GM19438 (cell line): ENCODE results near the gene SSX4.
"Not testable (repeated sequence)": the region's sequence is repeated elsewhere in the genome, so short reads cannot be mapped to it uniquely, and the experiment has no call there.

Experiments
- ATAC-seq: cut with Tn5 transposase; IDR thresholded peaks from one replicate; pipeline ENCODE4 v1.9.1; 2021; ENCODE audit warnings: low read depth; ENCODE audit not compliant: unreplicated experiment

Gene SSX4

GRCh38 chrX:48383239-48383638 lies at the start of gene SSX4:
Gene SSX4 (plus strand): TSS chrX:48383539. CDS start chrX:48384054, 515 bp downstream.
- ATAC-seq = not testable (repeated sequence)

GRCh38 chrX:48346059-48346458 lies 37.3 kb upstream of the SSX4 start:
- ATAC-seq = not testable (repeated sequence)

DNA sequence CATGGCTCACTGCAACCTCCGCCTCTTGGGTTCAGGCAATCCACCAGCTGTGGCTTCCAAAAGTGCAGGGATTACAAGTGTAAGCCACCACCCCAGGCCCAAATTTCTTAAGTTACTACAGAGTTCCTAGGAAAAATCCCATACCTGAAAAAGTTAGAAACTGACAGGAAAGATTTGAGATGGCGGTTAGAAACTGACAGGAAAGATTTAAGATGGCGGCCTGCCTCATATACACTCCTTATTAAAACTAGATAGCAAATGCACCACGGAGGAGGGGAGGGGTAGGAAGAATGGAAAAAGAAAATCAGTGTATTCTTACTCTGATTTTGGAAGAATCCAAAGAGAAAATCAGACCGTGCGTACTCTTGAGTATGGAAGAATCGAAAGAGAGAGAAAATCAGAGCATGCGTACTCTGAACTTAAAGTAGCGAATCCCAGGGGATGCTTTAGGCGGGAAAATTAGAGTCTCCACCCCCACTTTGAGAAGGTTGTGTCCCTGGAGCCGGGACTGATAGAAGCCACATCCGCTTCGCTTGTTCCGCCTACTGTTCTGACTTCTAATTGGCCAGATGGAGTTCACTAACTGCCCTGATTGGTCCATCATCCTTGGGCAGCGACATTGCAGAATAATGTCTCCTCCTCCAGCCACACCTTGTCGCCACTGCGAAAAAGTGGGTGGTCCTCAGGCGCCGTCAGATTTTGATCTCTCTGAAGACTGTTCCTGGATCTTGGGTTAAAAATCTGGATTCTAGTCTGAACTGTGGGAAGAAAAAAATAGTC lies 26.8 kb upstream of the SSX4 start, which contains the start of gene SSX3:
Gene SSX3, minus strand, starts transcription at position 389 of the 780 bp plus-strand sequence. CDS start 1,454 bp downstream, outside the sequence.
- ATAC-seq = not testable (repeated sequence)

DNA sequence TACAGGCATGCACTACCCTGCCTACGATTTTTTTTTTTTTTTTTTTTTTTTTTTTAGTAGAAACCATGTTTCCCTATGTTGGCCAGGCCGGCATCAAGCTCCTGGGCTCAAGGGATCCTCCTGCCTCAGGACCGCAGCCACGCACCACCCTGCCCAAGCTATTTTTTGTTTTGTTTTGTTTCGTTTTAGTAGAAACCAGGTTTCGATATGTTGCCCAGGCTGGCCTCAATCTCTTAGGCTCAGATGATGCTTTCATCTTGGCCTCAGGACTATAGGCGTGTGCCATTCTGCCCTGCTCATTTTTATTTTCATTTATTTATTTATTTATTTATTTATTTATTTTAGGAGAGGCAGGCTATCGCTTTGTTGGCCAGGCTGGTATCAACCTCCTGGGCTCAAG lies 25.7 kb upstream of the SSX4 start:
- no peak for ATAC-seq

- ATAC-seq = not testable (repeated sequence)
Observed at GRCh38 chrX:48359281-48359680, 24.1 kb upstream of the SSX4 start.

- ATAC-seq = not testable (repeated sequence)
Observed at GRCh38 chrX:48367717-48368408, 15.5 kb upstream of the SSX4 start.

DNA sequence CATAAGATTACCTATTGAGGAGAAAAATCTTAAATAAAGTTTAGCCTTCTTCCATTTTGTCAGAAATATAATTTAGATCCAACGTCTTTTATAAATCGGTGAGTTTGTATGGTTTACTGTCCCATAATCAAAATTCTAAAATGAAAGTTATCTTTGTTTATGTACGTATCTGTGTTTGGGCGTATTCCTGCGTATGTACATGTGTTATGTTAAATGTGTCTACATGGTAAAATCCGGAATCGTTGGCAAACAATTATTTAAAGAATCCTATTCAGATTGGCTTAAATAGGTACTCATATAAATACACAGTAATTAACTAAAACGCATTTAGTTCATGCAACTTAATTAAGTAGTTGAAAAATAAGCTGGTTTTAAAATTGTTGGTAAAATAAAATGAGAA lies 12.9 kb upstream of the SSX4 start:
- ATAC-seq = not testable (repeated sequence)

DNA sequence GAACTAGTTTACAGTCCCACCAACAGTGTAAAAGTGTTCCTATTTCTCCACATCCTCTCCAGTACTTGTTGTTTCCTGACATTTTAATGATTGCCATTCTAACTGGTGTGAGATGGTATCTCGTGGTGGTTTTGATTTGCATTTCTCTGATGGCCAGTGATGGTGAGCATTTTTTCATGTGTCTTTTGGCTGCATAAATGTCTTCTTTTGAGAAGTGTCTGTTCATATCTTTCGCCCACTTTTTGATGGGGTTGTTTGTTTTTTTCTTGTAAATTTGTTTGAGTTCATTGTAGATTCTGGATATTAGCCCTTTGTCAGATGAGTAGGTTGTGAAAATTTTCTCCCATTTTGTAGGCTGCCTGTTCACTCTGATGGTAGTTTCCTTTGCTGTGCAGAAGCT lies 13.6 kb downstream of the SSX4 start:
- not testable (repeated sequence) for ATAC-seq

- ATAC-seq = not testable (repeated sequence)
Observed at GRCh38 chrX:48397825-48398224, 14.5 kb downstream of the SSX4 start.

DNA sequence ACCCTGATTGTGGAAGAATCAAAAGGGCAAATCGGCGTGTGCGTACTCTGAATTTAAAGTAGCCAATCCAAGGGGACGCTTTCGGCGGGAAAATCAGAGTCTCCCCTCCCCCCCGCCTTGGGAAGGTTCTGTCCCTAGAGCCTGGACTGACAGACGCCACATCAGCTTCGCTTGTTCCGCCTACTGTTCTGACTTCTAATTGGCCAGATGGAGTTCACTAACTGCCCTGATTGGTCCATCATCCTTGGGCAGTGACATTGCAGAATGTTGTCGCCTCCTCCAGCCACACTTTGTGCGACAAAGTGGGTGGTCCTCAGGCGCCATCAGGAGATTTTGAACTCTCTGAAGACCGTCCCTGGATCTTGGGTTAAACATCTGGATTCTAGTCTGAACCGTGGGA lies 28.5 kb downstream of the SSX4 start, which contains the start of gene SSX4B:
Gene SSX4B, minus strand, starts transcription at position 101 of the 400 bp plus-strand sequence. CDS start 588 bp downstream, outside the sequence.
- ATAC-seq = not testable (repeated sequence)

DNA sequence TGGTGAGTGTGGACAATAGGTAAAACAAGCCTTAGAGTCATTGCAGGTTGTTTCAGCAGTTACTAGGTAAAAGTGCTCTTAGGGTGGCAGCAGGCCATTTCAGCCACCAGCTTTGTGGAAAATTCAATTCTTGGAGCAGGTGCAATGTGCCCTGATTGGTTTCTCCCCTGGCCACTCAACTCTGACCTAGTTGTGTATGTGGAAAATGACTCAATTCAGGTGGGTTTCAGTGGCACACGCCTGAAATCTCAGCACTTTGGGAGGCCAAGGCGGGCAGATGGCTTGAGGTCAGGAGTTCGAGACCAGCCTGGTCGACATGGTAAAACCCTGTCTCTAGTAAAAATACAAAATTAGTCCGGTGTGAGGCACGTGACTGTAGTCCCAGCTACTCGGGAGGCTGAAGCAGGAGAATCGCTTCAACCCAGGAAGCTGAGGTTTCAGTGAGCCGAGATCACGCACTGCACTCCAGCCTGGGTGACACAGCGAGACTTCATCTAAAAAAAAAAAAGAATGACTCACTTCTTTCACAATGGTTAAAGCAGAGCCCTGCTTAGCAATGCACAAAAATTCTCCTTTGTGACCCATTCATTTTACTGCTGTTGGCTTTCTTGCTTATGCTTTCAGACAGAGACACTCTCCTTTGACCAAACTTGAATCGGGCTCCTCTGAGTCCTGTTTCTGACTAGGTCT lies 43.8 kb downstream of the SSX4 start:
- ATAC-seq = not testable (repeated sequence)

- ATAC-seq = not testable (repeated sequence)
Observed at GRCh38 chrX:48429606-48430005, 46.3 kb downstream of the SSX4 start.

DNA sequence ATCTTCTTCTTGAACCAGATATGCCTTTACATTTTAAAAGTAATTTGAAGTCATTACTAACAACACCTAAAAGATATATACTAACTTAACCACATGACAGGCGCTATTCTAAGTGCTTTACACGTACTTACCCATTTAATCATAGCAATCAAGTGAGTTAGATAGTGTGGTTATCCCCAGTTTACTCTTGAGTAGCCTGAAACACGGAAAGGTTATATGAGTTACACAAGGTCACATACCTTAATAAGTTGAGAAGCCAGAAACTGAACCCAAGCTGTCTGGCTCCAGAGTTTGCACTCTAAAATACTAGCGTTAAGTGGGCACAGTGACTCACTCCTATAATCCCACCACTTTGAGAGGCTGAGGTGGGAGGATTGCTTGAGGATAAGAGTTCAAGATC lies 46.8 kb downstream of the SSX4 start:
- not testable (repeated sequence) for ATAC-seq

- ATAC-seq = not testable (repeated sequence)
Observed at GRCh38 chrX:48433713-48434112, 50.4 kb downstream of the SSX4 start.
